GM12891 (cell line): ENCODE measurements around the gene TACC2.

Experiments used
- POLR2A ChIP-seq: IDR thresholded peaks from 2 replicates; pipeline ENCODE4 v1.6.1; 2011; ENCODE audit warnings: low read depth, low read length, control low read depth
- POLR2AphosphoS5 ChIP-seq: IDR thresholded peaks from 2 replicates; pipeline ENCODE4 v1.6.1; 2011; ENCODE audit warnings: low read depth, low read length, control low read depth
- TAF1 ChIP-seq: IDR thresholded peaks from 2 replicates; pipeline ENCODE4 v1.6.1; 2011; ENCODE audit warnings: low read depth, low read length, control low read depth

GRCh38 chr10:122130474-122131110 is 141.6 kb downstream of the TACC2 start:
- TF ChIP-seq POLR2A (no peak), TAF1 (no peak), POLR2AphosphoS5 (no peak)
